Gastrocnemius medialis (tissue), 4 donors: ENCODE results near the gene KRT3.

ENCODE experiments used
- CTCF ChIP-seq, 5 experiments: fragments of 450-650 bp in 3 of 5; fragments of 200-600 bp in 2 of 5; sonication (generic) in 2 of 5; IDR thresholded peaks in 4 of 5; conservative IDR thresholded peaks in 1 of 5; 1 replicate in 4 of 5; 2 replicates in 1 of 5; pipeline ENCODE4 v1.5.1; 2016 to 2019; ENCODE audit warnings: antibody characterized with exemption in 5 of 5, mild to moderate bottlenecking in 3 of 5, moderate library complexity in 3 of 5
- POLR2A ChIP-seq, 2 donors: fragments of 450-650 bp; IDR thresholded peaks; one replicate each; pipeline ENCODE4 v1.6.1; 2017; ENCODE audit warnings: antibody characterized with exemption in 2 of 2, mild to moderate bottlenecking in 2 of 2, moderate library complexity in 2 of 2

DNA sequence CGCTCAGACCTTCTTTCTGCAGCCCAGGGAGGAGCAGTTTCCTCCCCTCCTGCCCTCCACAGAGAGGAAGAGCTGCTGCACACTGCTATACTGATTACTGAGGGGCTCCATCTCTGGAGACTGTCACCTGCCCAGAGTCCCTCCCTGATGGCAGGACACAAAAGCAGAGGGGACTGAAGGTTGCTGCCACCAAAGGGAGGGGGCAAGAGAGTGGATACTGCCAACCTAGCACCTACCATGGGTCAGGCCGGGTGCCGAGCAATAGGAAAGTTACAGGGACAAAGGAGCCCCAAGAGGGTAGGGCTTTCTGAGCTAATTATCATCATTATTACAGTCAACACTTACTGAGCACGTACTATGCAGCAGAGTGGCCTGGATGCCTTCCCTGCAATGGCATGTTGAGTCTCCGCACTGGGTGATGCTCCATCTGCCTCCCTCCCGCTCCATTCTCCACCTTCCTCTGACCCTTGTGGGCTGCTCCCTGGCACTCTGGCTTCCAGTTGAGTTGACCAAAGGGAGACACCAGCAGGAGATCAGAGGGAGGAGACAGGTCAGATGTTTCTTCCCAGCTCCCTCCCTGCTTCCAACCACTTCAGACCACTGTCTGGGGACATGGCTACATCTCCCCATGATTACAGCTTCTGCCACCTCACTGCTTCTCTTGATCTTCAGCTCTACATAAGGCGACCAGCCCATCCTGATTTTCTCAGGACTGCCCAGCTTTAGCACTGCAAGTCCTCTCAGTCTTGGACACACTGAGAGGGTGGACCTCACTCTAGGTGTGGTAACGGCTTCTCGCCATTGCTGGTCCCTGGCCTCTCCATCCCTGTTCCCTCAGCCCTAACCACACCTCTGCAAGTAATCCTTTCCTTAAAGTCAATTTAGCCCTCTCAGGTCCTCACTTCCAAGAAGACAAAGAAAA is 40.8 kb upstream of the KRT3 start:
- no peak for TF ChIP-seq CTCF (IDR thresholded peaks at IDR 0.05 in 4 of 5, conservative IDR thresholded peaks at IDR 0.05 in 1 of 5)
- no peak for TF ChIP-seq POLR2A (IDR thresholded peaks at IDR 0.05)
